SK-N-SH (cell line): Measurements from ENCODE around the gene FERMT1.

ENCODE experiments used
- CHD2 ChIP-seq: fragments of 150-350 bp; IDR thresholded peaks from 2 replicates; pipeline ENCODE4 v1.6.1; 2018; ENCODE audit warnings: low read length; ENCODE audit not compliant: partially characterized antibody
- FOXM1 ChIP-seq: IDR thresholded peaks from 2 replicates; pipeline ENCODE4 v1.4.0; 2012; ENCODE audit warnings: low read depth, mild to moderate bottlenecking
- GATA2 ChIP-seq: sonication (generic); formaldehyde crosslinking; IDR thresholded peaks from 2 replicates; pipeline ENCODE4 v1.5.0; 2020; ENCODE audit warnings: mild to moderate bottlenecking, missing genetic modification reagents
- POLR2AphosphoS5 ChIP-seq: IDR thresholded peaks from 2 replicates; pipeline ENCODE4 v1.6.1; 2012; ENCODE audit warnings: low read depth, low read length
- RFX5 ChIP-seq: IDR thresholded peaks from 2 replicates; pipeline ENCODE4 v1.6.1; 2012; ENCODE audit warnings: mild to moderate bottlenecking, improper control_type of control experiment, low read length
- YY1 ChIP-seq: IDR thresholded peaks from 2 replicates; pipeline ENCODE4 v1.4.0; 2012; ENCODE audit warnings: low read depth, mild to moderate bottlenecking
- TF ChIP-seq, protein P1 (sequence below): fragments of 200-600 bp; sonication (generic); IDR thresholded peaks from 2 replicates; pipeline ENCODE4 v1.6.1; 2017; ENCODE audit warnings: antibody characterized with exemption, mild to moderate bottlenecking, moderate library complexity

DNA sequence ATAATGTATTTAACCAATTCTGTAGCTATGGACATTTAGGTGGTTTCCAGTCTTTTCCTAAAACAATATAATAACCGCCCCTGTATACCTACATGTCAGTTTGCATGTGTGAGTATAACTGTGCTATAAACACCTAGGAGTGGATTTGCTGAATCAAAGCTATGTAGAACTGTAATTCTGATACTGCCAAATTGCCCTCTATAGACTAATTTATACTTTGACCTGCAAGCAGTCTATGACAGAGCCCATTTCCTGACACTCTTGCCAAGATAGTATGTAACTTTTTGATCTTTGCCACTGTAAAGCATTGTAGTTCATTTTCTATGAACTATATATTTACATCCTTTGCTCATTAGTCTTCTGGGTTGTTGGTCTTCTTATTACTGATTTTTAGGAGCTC lies 19.5 kb downstream of the FERMT1 start:
- TF ChIP-seq GATA2 (CRISPR knock-in tag) (no peak), RFX5 (no peak), YY1 (no peak), FOXM1 (no peak), CHD2 (no peak), POLR2AphosphoS5 (no peak)
- TF ChIP-seq, protein P1, sequence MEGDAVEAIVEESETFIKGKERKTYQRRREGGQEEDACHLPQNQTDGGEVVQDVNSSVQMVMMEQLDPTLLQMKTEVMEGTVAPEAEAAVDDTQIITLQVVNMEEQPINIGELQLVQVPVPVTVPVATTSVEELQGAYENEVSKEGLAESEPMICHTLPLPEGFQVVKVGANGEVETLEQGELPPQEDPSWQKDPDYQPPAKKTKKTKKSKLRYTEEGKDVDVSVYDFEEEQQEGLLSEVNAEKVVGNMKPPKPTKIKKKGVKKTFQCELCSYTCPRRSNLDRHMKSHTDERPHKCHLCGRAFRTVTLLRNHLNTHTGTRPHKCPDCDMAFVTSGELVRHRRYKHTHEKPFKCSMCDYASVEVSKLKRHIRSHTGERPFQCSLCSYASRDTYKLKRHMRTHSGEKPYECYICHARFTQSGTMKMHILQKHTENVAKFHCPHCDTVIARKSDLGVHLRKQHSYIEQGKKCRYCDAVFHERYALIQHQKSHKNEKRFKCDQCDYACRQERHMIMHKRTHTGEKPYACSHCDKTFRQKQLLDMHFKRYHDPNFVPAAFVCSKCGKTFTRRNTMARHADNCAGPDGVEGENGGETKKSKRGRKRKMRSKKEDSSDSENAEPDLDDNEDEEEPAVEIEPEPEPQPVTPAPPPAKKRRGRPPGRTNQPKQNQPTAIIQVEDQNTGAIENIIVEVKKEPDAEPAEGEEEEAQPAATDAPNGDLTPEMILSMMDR: no peak
